NOMO-1 treated with DMSO at 0.1 percent for 48 hours (cell line): ENCODE measurements around the gene DCX.

Experiments used
- DNase-seq: peaks from one replicate; lab custom pipeline; 2025; ENCODE audit not compliant: unreplicated experiment; lab: John Stamatoyannopoulos, UW

DCX gene

DNA sequence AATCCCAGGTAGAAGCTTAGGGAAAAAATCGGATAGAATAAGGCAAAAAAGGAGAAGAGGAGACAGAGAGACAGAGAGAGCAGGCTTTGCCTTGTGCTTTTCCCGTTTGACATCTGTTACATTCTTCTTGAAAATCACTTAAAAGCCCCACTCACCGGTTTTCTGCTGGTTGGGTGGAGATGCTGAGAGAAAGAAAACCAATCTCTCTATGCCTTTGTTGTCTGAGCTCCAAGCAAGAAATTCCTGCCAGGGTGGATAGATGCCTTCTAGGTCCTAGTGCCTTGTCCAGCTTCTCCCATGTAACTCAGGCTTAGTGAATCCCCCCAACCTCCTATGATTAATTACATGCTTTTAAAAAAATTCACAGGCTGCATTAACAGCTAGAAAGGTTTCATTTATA, at the start of gene DCX:
Gene DCX (minus strand): TSS at position 210 of the 400 bp plus-strand sequence. CDS start 1,794 bp downstream, outside the sequence.
- DNase-seq = no peak

GRCh38 chrX:111460607-111461006, 48.6 kb upstream of the DCX start:
- no peak for DNase-seq

GRCh38 chrX:111447298-111447697, 35.3 kb upstream of the DCX start:
- peak; percentile 44 for DNase-seq

DNA sequence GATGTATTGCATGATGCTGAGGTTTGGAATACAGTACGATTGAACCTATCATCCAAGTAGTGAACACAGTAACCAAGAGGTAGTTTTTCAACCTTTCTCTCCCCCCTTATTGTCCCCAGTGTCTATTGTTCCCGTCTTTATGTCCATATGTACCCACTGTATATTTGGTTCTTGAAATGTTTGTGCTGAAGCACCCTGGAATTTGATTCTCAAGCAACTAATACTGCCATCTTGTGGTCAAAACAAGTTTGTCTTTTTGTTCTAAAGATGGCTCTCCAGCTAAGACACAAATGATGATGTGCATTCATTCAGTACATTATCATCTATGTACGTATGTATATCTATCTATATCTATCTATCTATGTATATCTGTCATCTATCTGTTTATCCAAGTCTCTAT, 33.5 kb upstream of the DCX start:
- DNase-seq = peak; percentile 33

DNA sequence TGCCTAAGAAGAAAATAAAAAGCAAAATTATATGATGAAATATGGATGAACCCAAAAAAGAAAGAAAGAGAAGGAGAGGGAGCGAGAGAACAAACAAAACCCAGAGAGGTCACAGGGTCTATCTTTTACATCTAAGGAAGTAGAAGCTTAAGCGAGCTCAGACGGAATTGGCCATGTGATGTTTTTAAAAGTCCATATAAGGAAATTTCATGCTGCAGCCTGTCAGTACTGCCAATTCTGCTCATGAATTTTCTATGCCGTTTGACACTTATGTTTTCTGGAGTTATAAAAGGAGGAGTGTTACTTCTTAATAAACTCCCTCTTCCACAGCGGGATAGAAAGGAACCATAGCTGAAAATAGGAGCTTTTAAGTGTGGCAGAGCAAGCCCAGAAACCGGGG, 32.9 kb upstream of the DCX start:
- DNase-seq = peak; percentile 12

DNA sequence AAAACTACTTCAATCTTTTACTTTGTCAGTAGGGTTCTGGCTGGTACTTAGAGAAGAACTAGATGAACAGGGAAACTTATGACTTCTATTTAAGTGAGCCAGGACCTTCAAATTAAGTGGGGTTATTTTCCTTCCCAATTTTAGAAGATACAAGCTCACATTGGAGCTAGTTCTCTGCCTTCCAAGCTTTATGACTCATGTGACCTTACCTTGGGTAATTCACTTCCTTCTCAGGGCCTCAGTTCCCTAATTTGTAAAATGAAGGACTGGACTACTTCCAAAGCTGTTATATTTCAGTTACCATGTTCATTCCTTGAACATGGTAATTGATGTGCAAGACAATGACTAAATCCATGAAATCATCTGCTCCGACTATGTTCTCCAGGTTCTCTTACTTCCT, 32.0 kb upstream of the DCX start:
- peak; percentile 3 for DNase-seq

DNA sequence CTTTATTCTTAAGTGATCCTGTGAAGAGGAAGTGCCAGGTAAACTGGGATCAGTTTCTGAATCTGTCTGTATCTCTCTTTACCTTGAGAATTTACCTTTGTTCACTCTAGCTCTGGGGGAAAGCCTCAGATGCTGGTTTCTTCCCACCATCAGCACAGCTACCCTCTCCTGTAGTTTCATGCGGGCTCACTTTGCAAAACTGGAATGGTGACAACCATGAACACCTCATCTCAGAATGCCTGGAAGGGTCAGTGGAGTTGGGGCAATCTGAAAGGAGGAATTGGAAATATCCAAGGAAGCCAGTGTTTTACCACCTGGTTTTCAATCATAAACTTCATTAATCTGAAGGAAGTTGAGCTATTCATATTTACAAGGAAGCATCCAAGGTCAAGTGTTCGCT, 30.8 kb upstream of the DCX start:
- DNase-seq = no peak

DNA sequence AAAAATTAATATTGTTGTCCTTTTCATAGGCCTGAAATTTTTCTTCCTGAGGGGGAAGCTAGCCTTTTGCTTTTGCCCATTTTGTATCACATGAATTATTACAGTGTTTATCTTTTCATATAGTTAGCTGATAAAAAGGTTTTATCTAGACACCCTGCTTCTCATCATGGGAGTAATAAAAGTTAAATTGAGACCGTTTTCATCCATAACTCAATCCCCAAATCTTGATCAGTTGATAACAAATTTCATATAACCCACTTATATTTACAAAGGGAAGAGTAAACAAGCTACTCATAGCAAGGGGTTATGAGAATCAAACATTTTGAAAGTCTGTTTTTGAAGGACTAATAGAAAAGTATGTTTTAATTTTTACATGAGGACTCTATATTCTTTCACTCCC, 23.5 kb upstream of the DCX start:
- DNase-seq = no peak

GRCh38 chrX:111431001-111431400, 19.0 kb upstream of the DCX start:
- no peak for DNase-seq

DNA sequence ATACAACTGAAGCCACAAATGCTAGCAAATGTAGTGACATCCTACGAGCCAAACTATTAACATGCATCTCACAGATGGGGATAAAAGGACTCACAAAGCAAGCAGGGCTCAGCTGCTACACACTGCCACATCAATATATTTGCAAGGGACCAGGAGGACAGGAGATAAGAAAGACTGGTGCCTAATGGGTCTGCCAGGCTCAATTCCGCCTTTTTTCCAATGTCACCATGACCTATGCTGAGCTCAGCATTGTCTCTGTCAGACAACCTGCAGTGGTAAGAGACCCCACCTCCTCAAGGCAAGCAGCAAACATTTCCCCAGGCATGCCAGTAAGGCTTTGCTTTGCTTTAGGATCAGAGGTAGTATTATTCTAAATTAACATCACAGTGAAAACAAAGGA, 435 bp downstream of the DCX start:
- no peak for DNase-seq

DNA sequence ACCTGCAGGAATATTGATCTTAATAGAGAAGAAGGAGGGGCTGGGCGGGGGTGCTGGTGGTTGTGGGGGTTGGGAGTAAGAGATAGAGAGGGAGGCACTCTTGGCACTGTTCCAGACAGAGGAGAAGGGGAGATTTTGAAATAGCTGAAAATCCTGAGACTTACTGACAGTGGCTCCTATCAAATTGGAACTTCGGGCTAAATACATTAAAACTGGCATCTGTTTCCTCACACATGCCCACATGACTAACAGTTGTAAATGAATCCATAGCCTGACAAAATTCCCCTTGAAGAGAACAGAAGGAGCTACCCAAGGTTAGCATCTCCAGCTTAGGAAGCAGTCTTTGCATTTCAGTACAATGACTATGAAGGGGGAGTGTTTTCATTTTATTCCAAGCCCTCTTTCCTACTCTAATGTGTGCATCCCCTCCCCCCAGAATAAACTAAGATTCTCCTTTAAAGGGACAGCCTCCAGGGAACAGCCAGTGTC, 1.4 kb downstream of the DCX start:
- DNase-seq = no peak

GRCh38 chrX:111409326-111409725, 2.7 kb downstream of the DCX start:
- no peak for DNase-seq

- no peak for DNase-seq
These were observed 4.0 kb downstream of the DCX start for GRCh38 chrX:111407948-111408347.

DNA sequence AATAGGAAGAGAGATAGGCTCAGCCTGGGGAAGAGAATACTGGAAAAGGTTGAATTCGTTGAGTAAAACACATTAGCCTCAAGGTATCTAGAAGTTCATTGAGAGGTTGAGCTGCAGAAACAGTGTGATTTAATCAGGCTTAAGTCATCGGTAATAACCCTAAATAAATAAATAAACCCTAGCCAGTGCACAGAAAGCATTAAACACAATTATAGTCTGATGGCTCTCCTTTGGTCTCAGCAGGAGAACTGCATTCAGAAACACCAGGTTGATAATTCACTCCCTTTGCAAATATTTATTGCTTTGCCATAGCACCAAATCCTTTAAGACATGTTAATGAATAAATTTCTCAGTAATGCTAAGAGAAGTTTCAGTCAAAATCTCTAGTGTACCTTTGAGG, 9.6 kb downstream of the DCX start:
- DNase-seq = no peak

- no peak for DNase-seq
These were observed 16.8 kb downstream of the DCX start for GRCh38 chrX:111395149-111395548.

GRCh38 chrX:111394569-111394968, 17.4 kb downstream of the DCX start:
- no peak for DNase-seq

GRCh38 chrX:111387470-111388070, 24.4 kb downstream of the DCX start:
- no peak for DNase-seq

GRCh38 chrX:111386615-111387233, 25.3 kb downstream of the DCX start:
- DNase-seq = no peak

- DNase-seq = no peak
These were observed 25.9 kb downstream of the DCX start for GRCh38 chrX:111386077-111386476.

DNA sequence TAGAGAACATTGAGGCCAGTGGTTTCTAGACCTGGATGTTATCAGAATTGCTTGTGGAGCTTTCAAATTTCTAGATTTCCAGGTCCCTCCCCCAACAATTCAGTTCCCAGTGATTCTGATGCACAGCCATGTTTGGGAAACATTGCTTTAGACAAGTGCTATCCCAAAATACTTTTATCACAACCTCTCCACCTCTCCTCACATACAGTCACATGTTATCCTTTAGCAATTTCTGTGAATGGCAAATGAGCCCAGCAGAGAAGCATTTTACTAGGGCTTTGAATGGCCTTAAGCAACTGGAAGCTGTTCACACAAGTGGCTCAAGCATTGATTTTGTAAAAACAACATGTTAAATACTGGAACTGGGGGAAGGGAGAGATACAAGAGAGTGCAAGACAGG, 29.7 kb downstream of the DCX start:
- DNase-seq = no peak

GRCh38 chrX:111376897-111377578, 35.0 kb downstream of the DCX start:
- DNase-seq = no peak

DNA sequence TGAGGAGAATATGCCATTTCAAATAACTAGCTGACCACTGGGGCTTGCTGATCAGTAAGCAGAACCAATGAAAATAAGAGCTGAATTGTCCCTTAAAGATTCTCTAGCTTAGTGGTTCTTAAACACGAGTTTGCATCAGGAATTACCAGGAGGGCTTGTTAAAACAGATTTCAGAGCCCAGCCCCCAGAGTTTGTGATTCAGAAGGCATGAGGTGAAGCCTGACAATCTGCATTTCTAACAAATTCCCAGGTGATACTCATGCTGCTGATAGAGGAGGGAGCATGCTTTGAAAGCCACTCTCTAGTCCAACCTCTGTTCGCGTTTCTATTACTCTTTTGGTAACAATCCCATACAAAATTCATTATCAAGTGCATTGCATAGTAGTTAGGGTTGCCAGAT, 35.5 kb downstream of the DCX start:
- DNase-seq = no peak
